Cerebellar nuclear complex (tissue), 1 donor: ENCODE measurements around the gene CCT8.

ENCODE experiments used
- DNase-seq, 2 experiments: peaks; one replicate each; lab custom pipeline; 2025; lab: John Stamatoyannopoulos, UW

The CCT8 gene

GRCh38 chr21:29073222-29074006 is at the start of gene CCT8:
TSS of gene CCT8 (minus strand) at chr21:29073648. CDS start at chr21:29073590, 58 bp downstream.
- peak; percentile 85 to 96 for DNase-seq

- DNase-seq = no peak
Observed at GRCh38 chr21:29121759-29122158, 48.3 kb upstream of the CCT8 start.

- no peak for DNase-seq
Observed at GRCh38 chr21:29117372-29117955, 44.0 kb upstream of the CCT8 start.

- DNase-seq = no peak
Observed at GRCh38 chr21:29115899-29116298, 42.5 kb upstream of the CCT8 start.

- DNase-seq = no peak
Observed at GRCh38 chr21:29114765-29115500, 41.5 kb upstream of the CCT8 start.

GRCh38 chr21:29105218-29105617 is 31.8 kb upstream of the CCT8 start:
- no peak for DNase-seq

- no peak for DNase-seq
Observed at GRCh38 chr21:29104239-29104708, 30.8 kb upstream of the CCT8 start.

GRCh38 chr21:29102791-29103257 is 29.4 kb upstream of the CCT8 start:
- DNase-seq = no peak

- no peak for DNase-seq
Observed at GRCh38 chr21:29098156-29098555, 24.7 kb upstream of the CCT8 start.

GRCh38 chr21:29096218-29097015 is 23.0 kb upstream of the CCT8 start:
- no peak for DNase-seq

GRCh38 chr21:29092102-29092959 is 18.9 kb upstream of the CCT8 start:
- no peak for DNase-seq

- DNase-seq = no peak
Observed at GRCh38 chr21:29091033-29091432, 17.6 kb upstream of the CCT8 start.

- DNase-seq = no peak
Observed at GRCh38 chr21:29085106-29085752, 11.8 kb upstream of the CCT8 start.

GRCh38 chr21:29084372-29084771 is 10.9 kb upstream of the CCT8 start:
- no peak for DNase-seq

GRCh38 chr21:29083306-29083705 is 9.9 kb upstream of the CCT8 start:
- no peak for DNase-seq

- no peak for DNase-seq
Observed at GRCh38 chr21:29082046-29082815, 8.8 kb upstream of the CCT8 start.

GRCh38 chr21:29080454-29080941 is 7.0 kb upstream of the CCT8 start:
- no peak for DNase-seq

- DNase-seq = no peak
Observed at GRCh38 chr21:29078869-29079767, 5.7 kb upstream of the CCT8 start.
